ENCODE measurements around the gene COL4A2.

COL4A2 gene

DNA sequence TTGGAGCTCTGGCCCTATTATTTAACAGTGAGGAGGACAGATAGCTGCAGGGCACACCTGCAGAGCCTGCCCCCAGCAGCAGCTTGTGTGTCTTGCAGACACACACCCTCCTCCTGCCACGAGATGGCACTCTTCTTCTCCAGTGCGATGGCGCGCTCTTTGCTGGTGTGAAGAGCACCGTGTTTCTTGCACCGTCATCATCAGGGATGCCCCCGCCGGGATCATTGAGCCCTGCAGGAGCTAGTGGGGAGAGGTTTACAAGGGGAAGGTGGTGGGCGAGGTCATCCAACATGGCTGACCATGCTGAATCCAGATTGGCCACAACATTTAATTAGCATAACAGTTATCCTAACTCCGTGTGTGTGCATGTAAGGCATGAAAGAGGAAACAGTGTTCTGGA is 148.9 kb downstream of the COL4A2 start (continued):
- TF ChIP-seq, protein P1, sequence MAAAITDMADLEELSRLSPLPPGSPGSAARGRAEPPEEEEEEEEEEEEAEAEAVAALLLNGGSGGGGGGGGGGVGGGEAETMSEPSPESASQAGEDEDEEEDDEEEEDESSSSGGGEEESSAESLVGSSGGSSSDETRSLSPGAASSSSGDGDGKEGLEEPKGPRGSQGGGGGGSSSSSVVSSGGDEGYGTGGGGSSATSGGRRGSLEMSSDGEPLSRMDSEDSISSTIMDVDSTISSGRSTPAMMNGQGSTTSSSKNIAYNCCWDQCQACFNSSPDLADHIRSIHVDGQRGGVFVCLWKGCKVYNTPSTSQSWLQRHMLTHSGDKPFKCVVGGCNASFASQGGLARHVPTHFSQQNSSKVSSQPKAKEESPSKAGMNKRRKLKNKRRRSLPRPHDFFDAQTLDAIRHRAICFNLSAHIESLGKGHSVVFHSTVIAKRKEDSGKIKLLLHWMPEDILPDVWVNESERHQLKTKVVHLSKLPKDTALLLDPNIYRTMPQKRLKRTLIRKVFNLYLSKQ (tag by site-specific recombination; IDR thresholded peaks at IDR 0.05; ENCODE audit: borderline replicate concordance) = no peak
- TF ChIP-seq GLI4 (tag by site-specific recombination; IDR thresholded peaks at IDR 0.05) (no peak), ZNF530 (tag by site-specific recombination; IDR thresholded peaks at IDR 0.05; ENCODE audit: low read depth) (no peak), ZNF239 (tag by site-specific recombination; IDR thresholded peaks at IDR 0.05) (no peak), ZNF416 (tag by site-specific recombination; IDR thresholded peaks at IDR 0.05) (no peak), ZNF624 (tag by site-specific recombination; IDR thresholded peaks at IDR 0.05) (no peak), ZNF133 (tag by site-specific recombination; IDR thresholded peaks at IDR 0.05) (no peak), ZNF19 (tag by site-specific recombination; IDR thresholded peaks at IDR 0.05; ENCODE audit: low read depth) (no peak), EGR2 (tag by site-specific recombination; IDR thresholded peaks at IDR 0.05; ENCODE audit: low read depth) (peak; percentile 40), ZNF529 (tag by site-specific recombination; IDR thresholded peaks at IDR 0.05; ENCODE audit: insufficient replicate concordance) (no peak), ZNF544 (tag by site-specific recombination; IDR thresholded peaks at IDR 0.05) (no peak), ZNF157 (tag by site-specific recombination; IDR thresholded peaks at IDR 0.05) (no peak), GLIS2 (tag by site-specific recombination; IDR thresholded peaks at IDR 0.05) (peak; percentile 72), YY2 (tag by site-specific recombination; IDR thresholded peaks at IDR 0.05) (no peak), ZBTB8A (tag by site-specific recombination; IDR thresholded peaks at IDR 0.05) (peak; percentile 84), ZNF10 (tag by site-specific recombination; IDR thresholded peaks at IDR 0.05) (0 out of 2 replicates have a peak, but pooled peaks have one; percentile 37), ZNF2 (tag by site-specific recombination; IDR thresholded peaks at IDR 0.05) (no peak), ZNF626 (tag by site-specific recombination; IDR thresholded peaks at IDR 0.05) (no peak), ZNF394 (tag by site-specific recombination; IDR thresholded peaks at IDR 0.05; ENCODE audit: borderline replicate concordance) (peak; percentile 24; the same call in 1 of the 2 replicates), ZNF341 (tag by site-specific recombination; IDR thresholded peaks at IDR 0.05; ENCODE audit: low read depth) (no peak), ZNF514 (tag by site-specific recombination; IDR thresholded peaks at IDR 0.05) (no peak), ZNF184 (tag by site-specific recombination; IDR thresholded peaks at IDR 0.05) (no peak), ZBTB17 (tag by site-specific recombination; IDR thresholded peaks at IDR 0.05) (peak; percentile 68), ZNF324 (tag by site-specific recombination; IDR thresholded peaks at IDR 0.05) (no peak), ZBTB1 (tag by site-specific recombination; IDR thresholded peaks at IDR 0.05) (no peak), ZNF776 (tag by site-specific recombination; IDR thresholded peaks at IDR 0.05; ENCODE audit: borderline replicate concordance) (no peak), ZIC2 (tag by site-specific recombination; IDR thresholded peaks at IDR 0.05) (peak; percentile 71), ZBTB20 (tag by site-specific recombination; IDR thresholded peaks at IDR 0.05) (no peak), SP3 (tag by site-specific recombination; IDR thresholded peaks at IDR 0.05) (no peak), ZNF660 (tag by site-specific recombination; IDR thresholded peaks at IDR 0.05) (no peak), PRDM1 (tag by site-specific recombination; IDR thresholded peaks at IDR 0.05) (no peak), ZNF658 (tag by site-specific recombination; IDR thresholded peaks at IDR 0.05) (no peak), ZNF16 (tag by site-specific recombination; IDR thresholded peaks at IDR 0.05; ENCODE audit: low read depth) (no peak)
- TF ChIP-seq, protein P2, sequence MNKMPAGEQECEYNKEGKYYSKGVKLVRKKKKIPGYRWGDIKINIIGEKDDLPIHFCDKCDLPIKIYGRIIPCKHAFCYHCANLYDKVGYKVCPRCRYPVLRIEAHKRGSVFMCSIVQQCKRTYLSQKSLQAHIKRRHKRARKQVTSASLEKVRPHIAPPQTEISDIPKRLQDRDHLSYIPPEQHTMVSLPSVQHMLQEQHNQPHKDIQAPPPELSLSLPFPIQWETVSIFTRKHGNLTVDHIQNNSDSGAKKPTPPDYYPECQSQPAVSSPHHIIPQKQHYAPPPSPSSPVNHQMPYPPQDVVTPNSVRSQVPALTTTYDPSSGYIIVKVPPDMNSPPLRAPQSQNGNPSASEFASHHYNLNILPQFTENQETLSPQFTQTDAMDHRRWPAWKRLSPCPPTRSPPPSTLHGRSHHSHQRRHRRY (tag by site-specific recombination; IDR thresholded peaks at IDR 0.05) = no peak
- TF ChIP-seq, protein P3, sequence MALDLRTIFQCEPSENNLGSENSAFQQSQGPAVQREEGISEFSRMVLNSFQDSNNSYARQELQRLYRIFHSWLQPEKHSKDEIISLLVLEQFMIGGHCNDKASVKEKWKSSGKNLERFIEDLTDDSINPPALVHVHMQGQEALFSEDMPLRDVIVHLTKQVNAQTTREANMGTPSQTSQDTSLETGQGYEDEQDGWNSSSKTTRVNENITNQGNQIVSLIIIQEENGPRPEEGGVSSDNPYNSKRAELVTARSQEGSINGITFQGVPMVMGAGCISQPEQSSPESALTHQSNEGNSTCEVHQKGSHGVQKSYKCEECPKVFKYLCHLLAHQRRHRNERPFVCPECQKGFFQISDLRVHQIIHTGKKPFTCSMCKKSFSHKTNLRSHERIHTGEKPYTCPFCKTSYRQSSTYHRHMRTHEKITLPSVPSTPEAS (tag by site-specific recombination; IDR thresholded peaks at IDR 0.05) = no peak
- TF ChIP-seq, protein P4, sequence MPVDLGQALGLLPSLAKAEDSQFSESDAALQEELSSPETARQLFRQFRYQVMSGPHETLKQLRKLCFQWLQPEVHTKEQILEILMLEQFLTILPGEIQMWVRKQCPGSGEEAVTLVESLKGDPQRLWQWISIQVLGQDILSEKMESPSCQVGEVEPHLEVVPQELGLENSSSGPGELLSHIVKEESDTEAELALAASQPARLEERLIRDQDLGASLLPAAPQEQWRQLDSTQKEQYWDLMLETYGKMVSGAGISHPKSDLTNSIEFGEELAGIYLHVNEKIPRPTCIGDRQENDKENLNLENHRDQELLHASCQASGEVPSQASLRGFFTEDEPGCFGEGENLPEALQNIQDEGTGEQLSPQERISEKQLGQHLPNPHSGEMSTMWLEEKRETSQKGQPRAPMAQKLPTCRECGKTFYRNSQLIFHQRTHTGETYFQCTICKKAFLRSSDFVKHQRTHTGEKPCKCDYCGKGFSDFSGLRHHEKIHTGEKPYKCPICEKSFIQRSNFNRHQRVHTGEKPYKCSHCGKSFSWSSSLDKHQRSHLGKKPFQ (tag by site-specific recombination; IDR thresholded peaks at IDR 0.05) = peak; percentile 96
- TF ChIP-seq, protein P5, sequence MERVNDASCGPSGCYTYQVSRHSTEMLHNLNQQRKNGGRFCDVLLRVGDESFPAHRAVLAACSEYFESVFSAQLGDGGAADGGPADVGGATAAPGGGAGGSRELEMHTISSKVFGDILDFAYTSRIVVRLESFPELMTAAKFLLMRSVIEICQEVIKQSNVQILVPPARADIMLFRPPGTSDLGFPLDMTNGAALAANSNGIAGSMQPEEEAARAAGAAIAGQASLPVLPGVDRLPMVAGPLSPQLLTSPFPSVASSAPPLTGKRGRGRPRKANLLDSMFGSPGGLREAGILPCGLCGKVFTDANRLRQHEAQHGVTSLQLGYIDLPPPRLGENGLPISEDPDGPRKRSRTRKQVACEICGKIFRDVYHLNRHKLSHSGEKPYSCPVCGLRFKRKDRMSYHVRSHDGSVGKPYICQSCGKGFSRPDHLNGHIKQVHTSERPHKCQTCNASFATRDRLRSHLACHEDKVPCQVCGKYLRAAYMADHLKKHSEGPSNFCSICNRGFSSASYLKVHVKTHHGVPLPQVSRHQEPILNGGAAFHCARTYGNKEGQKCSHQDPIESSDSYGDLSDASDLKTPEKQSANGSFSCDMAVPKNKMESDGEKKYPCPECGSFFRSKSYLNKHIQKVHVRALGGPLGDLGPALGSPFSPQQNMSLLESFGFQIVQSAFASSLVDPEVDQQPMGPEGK (tag by site-specific recombination; IDR thresholded peaks at IDR 0.05) = peak; percentile 46; the same call in 1 of the 2 replicates
